NCI-H510A treated with DMSO at 0.1 percent for 48 hours (cell line): ENCODE measurements around the gene HOXA1.

Experiments
- DNase-seq: peaks from one replicate; lab custom pipeline; 2025; lab: John Stamatoyannopoulos, UW

HOXA1 gene

GRCh38 chr7:27131390-27131819, 35.6 kb upstream of the HOXA1 start:
- no peak for DNase-seq

- DNase-seq: peak; percentile 76
Measured at GRCh38 chr7:27130540-27131389, 35.0 kb upstream of the HOXA1 start, which contains the start of gene HOXA4. HOXA4 (minus strand) TSS chr7:27130757; CDS start chr7:27130733, 24 bp downstream.

GRCh38 chr7:27129729-27130539, 34.1 kb upstream of the HOXA1 start:
- DNase-seq: no peak

- no peak for DNase-seq
Measured at GRCh38 chr7:27128776-27129728, 33.3 kb upstream of the HOXA1 start.

- DNase-seq: no peak
Measured at GRCh38 chr7:27128034-27128433, 32.2 kb upstream of the HOXA1 start.

GRCh38 chr7:27126596-27127327, 31.0 kb upstream of the HOXA1 start:
- DNase-seq: no peak

- no peak for DNase-seq
Measured at GRCh38 chr7:27125986-27126394, 30.2 kb upstream of the HOXA1 start.

- DNase-seq: no peak
Measured at GRCh38 chr7:27124902-27125689, 29.3 kb upstream of the HOXA1 start.

GRCh38 chr7:27124096-27124901, 28.5 kb upstream of the HOXA1 start:
- no peak for DNase-seq

- DNase-seq: no peak
Measured at GRCh38 chr7:27123477-27124053, 27.8 kb upstream of the HOXA1 start.

GRCh38 chr7:27123007-27123476, 27.2 kb upstream of the HOXA1 start:
- no peak for DNase-seq

- DNase-seq: no peak
Measured at GRCh38 chr7:27122077-27122910, 26.5 kb upstream of the HOXA1 start.

GRCh38 chr7:27121684-27122076, 25.9 kb upstream of the HOXA1 start:
- no peak for DNase-seq

GRCh38 chr7:27119412-27119911, 23.7 kb upstream of the HOXA1 start:
- DNase-seq: no peak

GRCh38 chr7:27118580-27118979, 22.8 kb upstream of the HOXA1 start:
- DNase-seq: no peak

GRCh38 chr7:27117887-27118491, 22.2 kb upstream of the HOXA1 start:
- no peak for DNase-seq
